GM21737 (cell line): ENCODE data around the gene TBX19.

Experiments
- ATAC-seq: cut with Tn5 transposase; IDR thresholded peaks from one replicate; pipeline ENCODE4 v1.9.1; 2021; ENCODE audit warnings: mild to moderate bottlenecking, moderate library complexity; ENCODE audit not compliant: unreplicated experiment

The TBX19 gene

GRCh38 chr1:168317309-168317708 lies 36.6 kb downstream of the TBX19 start:
- ATAC-seq, result no peak

GRCh38 chr1:168319691-168320090 lies 39.0 kb downstream of the TBX19 start:
- no peak for ATAC-seq

DNA sequence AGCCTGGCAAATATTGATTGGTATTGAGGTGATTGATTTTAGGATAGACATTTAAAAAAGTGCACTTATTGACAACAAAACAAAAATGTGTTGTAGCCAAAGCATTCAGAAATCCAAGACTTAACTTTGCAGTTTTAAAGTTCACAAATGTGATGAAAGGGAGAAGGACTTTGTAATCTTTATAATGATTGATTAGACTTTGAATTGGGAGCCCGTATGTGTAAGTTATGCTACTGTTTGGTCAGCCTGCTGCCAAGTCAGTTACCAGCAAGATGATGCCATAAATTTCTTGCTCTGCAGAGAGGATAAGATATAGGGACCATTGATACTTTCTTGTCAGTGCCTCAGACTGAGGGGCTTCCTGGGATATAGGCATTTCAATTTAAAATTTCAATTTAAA lies 39.5 kb downstream of the TBX19 start:
- ATAC-seq, result no peak

GRCh38 chr1:168320800-168321450 lies 40.2 kb downstream of the TBX19 start:
- ATAC-seq, result no peak

DNA sequence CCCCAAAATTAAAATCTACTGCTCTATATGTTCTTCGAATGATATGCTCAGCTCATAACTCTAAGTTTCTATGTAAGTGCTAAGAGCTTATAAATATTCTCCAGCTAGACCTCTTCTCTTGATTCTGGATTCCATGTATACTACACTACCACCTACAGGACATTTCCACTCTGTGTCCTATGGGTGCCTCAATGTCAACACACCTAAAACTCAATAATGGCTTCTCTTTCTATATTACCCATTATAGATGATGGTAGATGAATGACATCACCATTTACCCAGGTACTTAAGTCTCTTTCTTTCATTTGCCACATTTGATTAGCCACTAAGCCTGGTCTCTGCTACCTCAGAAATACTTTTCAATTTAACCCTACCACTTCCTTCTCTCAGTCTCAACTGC lies 41.3 kb downstream of the TBX19 start:
- no peak for ATAC-seq

- no peak for ATAC-seq
Observed at GRCh38 chr1:168324745-168325425, 44.2 kb downstream of the TBX19 start.

DNA sequence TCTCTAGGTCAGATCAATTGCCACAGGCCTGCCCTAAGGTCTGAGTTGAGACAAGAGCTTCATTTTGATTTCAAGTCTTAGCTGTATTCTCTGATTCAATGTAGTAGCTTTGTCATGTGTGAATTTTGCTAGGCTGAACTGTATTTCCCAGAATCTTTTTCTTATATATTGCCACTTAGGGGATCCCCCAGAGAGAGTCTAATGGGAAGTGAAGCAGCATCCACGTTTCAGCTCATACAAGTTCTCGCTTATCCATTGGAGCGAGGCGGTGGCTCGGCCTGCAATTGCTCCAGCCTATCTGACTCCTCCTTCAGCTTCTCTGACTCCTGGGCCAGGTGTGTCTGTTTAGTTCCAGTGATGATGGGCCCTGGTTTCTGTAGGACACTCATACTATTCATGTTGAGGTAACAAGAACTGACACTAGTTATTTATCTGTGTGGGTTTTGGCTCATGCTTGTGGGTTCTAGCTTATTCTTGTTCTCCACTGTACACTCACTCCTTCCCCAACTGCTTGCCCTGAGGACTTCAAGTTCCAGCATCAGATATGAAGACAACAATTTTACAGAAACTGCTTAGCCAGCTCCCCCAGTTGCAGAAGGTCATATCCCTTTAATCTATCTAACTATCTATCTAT lies 48.2 kb downstream of the TBX19 start:
- no peak for ATAC-seq

GRCh38 chr1:168330285-168330684 lies 49.6 kb downstream of the TBX19 start:
- no peak for ATAC-seq

GRCh38 chr1:168331569-168331968 lies 50.9 kb downstream of the TBX19 start:
- no peak for ATAC-seq

DNA sequence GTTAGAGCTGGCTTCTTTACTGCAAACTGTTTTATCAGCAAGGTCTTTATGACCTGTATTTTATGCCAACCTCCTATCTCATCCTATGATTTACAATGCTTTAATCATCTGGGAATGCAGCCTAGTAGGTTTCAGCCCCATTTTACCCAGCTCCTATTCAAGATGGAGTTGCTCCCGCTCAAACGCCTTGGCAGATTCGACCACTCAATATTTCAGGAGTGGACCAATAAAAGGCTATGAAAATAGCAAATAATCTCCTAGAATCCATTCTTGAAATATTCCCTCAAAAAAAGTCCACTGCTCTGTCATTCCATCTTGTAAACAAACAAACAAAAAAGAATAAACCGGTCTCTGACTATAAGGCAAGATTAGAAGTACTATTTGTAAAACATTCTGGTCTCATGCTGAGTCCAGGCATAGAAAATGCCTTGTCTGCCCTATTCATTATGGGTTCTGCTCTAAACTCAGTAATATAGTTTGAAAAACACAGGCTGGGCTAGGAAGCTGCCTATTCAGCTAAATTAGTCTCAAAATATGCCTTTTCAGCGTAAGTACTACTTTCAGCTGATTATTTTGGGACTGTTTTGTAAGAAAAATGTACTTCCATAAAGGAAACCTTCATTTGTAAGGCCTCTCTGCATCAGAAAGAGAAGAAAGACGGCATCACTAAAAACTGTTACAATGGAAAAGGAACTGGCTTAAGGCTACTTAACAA lies 53.0 kb downstream of the TBX19 start:
- no peak for ATAC-seq

DNA sequence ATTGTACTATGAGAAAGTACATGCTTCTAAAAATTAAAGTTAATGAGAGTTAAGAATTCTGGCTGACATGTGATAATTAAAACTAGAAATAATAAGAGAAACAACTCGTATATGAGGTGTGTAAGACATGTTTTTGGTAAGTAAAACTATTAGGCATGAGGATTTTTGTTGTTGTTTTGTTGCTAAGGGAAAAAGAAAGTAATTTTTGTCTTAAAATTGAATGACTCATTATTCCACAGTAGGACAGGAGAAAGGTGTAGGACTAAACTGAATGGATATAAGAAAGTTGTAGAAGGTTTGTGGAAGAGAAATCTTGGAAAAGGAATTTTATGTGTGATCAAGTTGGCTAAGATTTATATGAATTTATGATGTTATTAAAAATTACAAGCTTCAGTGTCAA lies 54.8 kb downstream of the TBX19 start:
- ATAC-seq, result no peak

GRCh38 chr1:168338589-168339503 lies 58.2 kb downstream of the TBX19 start:
- ATAC-seq, result no peak

DNA sequence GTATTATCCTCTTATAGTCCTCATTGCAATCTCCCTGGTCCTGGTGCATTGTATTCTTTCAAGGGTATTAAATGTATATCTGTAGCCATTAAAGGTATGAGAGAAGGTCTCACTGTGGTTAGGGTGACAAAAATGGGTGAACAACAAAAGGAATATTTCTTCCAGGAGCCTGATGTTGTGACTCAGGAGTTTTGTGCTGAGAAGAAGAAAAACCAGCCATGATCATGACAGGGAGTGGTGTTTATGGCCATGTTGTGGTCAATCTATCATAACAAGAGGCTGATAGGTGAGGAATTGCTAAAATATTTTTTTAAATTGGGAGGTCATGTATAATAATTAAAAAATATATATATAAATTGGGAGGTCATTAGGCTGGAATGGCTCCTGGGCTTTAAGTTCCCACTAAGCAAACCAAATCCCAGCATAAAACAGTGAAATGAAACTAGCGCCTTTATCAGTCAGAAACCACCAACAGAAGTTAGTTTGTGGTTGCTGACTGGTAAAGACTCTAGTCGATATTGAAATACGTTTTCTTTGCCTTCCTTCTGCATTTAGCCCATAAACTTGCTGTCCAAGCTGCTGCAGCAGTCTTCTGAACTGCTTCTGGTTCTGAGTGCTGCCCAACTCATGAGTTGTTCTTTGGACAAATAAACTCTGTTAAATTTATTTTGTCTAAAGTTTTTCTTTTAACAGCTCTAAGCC lies 60.3 kb downstream of the TBX19 start:
- no peak for ATAC-seq

GRCh38 chr1:168341483-168341975 lies 60.9 kb downstream of the TBX19 start:
- ATAC-seq, result no peak

GRCh38 chr1:168342572-168343280 lies 62.0 kb downstream of the TBX19 start:
- no peak for ATAC-seq

DNA sequence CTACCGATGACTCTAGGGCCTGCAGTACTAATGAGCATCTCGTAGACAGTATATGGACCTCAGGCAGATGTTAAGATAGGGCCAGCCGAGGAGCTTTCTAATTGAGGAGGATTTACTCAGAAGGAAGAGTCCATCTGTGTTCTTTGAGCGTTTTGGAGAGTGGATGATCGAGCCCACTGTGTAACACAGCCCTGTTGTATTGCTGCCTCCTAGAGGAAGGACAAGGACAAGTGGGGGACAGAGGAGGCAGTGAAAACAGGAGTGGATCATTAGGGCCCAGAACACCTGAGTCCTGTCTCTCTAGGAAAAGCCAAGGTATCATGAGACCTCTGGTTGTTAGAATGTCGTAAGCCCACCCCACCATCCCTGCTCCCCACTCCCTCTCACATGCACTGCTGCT lies 62.9 kb downstream of the TBX19 start:
- ATAC-seq, result no peak

- no peak for ATAC-seq
Observed at GRCh38 chr1:168344517-168344916, 63.8 kb downstream of the TBX19 start.

- no peak for ATAC-seq
Observed at GRCh38 chr1:168345939-168346338, 65.3 kb downstream of the TBX19 start.

DNA sequence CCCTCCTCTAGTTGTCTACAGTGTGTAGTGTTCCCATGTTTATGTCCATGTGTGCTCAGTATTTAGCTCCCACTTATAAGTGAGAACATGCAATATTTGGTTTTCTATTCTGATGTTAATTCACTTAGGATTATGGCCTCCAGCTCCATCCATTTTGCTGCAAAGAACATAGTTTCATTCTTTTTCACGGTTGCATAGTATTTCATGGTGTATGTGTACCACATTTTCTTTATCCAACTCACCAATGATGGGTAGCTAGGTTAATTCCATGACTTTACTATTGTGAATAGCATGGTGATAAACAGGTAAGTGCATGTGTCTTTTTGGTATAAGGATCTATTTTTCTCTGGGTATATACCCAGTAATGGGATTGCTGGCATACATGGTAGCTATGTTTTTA lies 67.0 kb downstream of the TBX19 start:
- no peak for ATAC-seq
